Stimulated activated naive CD4-positive, alpha-beta T cell (primary cell): Measurements from ENCODE around the gene ARID4B.
"Not testable (repeated sequence)": the region's sequence is repeated elsewhere in the genome, so short reads cannot be mapped to it uniquely, and the experiment has no call there.

ENCODE experiments used
- DNase-seq, 6 experiments: peaks; one replicate each; lab custom pipeline; 2025; lab: John Stamatoyannopoulos, UW

ARID4B gene

DNA sequence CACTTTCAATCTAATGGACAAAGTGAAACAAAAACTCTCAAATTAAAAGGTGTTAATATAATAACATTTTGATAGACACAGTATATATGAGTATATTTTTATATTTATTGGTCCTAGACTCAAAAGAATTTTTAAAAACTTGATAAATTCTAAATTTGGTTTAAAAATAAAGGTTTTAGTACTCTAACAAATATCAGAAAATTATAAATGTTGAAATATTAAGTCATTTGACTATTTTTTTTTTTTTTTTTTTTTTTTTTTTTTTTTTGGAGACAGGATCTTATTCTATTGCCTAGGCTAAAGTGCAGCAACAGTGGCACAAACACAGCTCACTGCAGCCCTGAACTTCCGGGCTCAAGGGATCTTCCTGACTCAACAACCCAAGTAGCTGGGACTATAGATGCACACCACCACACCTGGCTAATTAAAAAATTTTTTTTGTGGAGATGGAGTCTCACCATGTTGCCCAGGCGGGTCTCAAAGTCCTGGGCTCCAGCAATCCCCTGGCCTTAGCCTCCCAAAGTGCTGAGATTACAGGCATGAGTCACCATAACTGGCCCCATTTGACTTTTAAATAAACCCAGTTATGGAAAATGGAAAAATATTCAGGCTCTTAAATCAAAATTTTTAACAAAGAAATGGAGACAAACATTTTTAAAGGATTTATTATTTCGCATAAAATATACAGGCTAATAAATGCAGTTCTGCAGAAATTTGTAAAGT lies 106.2 kb downstream of the ARID4B start:
- no peak for DNase-seq

- no peak for DNase-seq
These were observed 112.5 kb downstream of the ARID4B start for GRCh38 chr1:235215453-235215852.

- DNase-seq, result not testable (repeated sequence)
These were observed 113.0 kb downstream of the ARID4B start for GRCh38 chr1:235214962-235215361.

- no peak for DNase-seq
These were observed 114.2 kb downstream of the ARID4B start for GRCh38 chr1:235213752-235214151.

GRCh38 chr1:235211517-235211916 lies 116.5 kb downstream of the ARID4B start:
- no peak for DNase-seq

GRCh38 chr1:235207209-235207565 lies 120.8 kb downstream of the ARID4B start:
- peak in 5 of 6 experiments; percentile 10 to 69 (median 57) for DNase-seq

- peak in 2 of 6 experiments; percentile 58 to 64 for DNase-seq
These were observed 121.3 kb downstream of the ARID4B start for GRCh38 chr1:235206533-235207208.

GRCh38 chr1:235205687-235206086 lies 122.3 kb downstream of the ARID4B start:
- DNase-seq, result no peak

DNA sequence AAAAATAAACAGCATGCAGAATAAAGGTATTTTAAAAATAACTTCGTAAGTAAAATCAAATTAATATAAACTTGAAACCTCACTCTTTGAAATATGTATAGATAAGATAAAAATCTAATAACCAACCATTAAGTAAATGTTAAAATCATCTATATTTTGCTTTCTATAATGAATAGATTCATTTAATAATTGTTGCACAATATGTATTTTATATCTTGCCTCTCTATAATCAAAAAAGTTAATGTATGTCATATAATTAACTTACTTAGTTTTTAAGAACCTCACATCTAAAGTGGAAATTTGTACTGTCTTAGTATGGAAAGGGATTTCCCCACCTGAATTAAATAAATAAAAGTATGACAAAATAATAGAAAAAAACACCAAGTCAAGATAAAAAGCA lies 124.6 kb downstream of the ARID4B start:
- DNase-seq, result no peak

- DNase-seq, result not testable (repeated sequence)
These were observed 125.5 kb downstream of the ARID4B start for GRCh38 chr1:235202447-235202846.

- DNase-seq, result no peak
These were observed 128.5 kb downstream of the ARID4B start for GRCh38 chr1:235199441-235199840.

- DNase-seq, result no peak
These were observed 137.5 kb downstream of the ARID4B start for GRCh38 chr1:235190431-235190830.

- no peak for DNase-seq
These were observed 140.7 kb downstream of the ARID4B start for GRCh38 chr1:235187316-235187715.

- no peak for DNase-seq
These were observed 146.3 kb downstream of the ARID4B start for GRCh38 chr1:235181561-235182245.

GRCh38 chr1:235180916-235181460 lies 147.0 kb downstream of the ARID4B start:
- DNase-seq, result no peak

- DNase-seq, result no peak
These were observed 151.5 kb downstream of the ARID4B start for GRCh38 chr1:235176486-235176885.

GRCh38 chr1:235169986-235170385 lies 158.0 kb downstream of the ARID4B start:
- DNase-seq, result no peak

DNA sequence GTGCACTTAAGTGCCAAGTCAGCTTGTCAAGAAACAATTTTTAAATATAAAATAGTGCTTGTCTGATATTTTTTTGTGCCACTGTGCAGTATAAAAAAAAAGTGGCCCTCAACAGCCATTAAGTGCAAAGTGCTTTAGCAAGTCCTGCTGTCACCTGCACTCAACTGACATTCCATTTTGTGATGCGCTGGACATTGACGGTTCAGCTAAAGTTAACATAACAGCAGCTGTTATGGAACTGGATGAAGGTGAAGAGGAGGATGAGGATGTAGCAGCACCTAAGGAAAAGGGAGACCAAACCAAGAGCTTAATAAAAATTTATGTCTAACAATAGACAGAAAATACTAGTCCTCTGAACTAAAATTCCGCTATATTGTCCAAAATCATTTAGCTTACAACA lies 159.6 kb downstream of the ARID4B start:
- DNase-seq, result no peak

DNA sequence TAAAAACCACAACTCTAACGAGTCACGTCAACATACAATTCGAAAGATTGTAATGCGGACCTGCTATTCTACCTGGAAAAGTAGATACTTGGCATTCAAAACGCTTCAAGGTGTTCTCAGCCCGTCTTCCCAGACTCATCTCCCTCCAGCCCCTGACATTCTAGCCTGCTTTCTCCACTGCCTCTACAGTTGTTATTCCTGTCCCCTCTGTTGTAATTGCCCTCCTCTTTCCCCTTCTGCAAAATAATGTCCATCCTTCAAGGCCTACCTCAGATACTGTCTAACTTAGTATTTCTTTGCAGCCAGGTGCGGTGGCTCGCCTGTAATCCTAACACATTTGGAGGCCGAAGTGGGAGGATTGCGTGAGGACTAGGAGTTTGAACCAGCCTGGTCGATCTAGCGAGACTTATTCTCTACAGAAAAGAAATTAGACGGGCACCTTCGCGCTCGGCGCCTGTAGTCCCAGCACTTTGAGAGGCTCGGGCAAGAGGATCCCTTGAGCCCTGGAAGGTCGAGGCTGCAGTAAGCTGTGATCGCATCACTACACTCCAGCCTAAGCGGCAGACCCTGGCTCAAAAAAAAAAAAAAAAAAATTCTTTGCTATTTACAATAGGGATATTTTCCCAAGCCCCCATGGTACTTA lies 166.2 kb downstream of the ARID4B start:
- DNase-seq, result no peak

DNA sequence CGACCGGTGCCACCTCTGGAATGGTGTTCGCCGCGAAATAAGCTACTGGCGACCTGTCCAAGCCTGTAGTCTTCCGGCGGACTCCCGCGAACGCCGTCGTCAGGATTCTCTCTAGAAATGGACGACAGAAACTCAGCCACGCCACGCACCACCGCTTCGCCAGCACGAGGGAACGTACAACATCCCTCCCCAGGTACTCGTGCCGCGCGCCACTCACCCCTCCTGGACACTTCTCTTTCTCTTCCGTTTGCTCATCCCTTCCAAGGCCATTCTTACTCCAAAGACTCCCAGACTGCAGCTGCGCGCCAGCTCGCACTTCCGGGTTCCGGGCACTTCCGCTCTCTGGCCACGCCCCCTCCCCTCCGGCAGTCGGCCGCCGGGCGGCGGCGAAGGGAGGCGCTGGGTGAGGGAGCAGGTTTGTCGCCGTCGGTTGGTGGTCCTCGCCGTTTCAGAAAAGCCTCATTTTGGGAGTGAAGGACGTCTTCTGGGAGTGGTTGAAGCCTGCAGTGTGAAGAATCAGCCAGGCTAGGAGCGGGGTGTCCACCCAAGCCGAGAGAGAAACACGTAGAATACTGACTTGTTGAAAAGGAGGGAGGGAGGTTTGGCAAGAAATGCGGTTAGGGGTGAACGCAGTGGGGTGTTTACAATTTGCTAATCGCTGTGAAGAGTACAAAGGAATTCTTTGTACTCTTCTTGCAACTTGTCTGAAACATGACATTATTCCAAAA lies 166.9 kb downstream of the ARID4B start, which contains the start of gene RBM34:
TSS of gene RBM34 (minus strand) at position 294 of the 728 bp plus-strand sequence. CDS start at position 270, 24 bp downstream.
- peak; percentile 83 to 93 (median 88) for DNase-seq

DNA sequence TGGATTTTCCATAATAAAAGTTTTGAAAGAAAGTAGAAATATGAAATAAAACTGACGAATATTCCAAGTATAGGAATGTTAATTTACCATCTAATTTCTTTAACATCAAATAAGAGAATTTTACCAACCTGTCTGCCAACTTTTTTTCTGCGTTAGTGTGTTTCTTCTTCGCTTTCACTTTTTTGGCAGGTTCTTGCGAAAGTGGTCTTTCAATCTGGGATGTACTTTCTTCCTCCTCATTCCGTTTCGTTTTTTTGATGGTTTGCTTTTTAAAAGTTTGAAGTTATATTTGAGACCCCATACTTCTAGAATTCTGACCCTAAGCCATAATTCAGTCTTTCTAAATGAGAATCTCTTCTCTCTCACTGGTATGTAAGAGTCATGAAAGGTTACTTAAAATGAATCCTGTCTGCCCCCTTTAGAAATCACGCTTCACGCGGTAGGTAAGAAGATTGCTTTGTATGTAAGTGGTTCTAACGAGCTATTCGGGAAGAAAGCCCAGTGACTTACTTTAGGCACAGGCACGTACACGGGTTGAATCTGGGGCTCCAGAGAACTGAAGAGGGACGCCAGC lies 167.5 kb downstream of the ARID4B start:
- peak in 2 of 6 experiments; percentile 65 to 80 for DNase-seq
